Upper lobe of right lung (tissue), 1 donor: Measurements from ENCODE around the gene TMOD4. TPM values are rescaled to one million over a fixed set of nuclear protein-coding genes. Genes with fewer than 3 reads are reported as not detected.

Experiments used
- ATAC-seq: fragments of 200-7000 bp; cut with Tn5 transposase; one replicate; pipeline ENCODE4 v1.9.1; 2020; ENCODE audit warnings: mild to moderate bottlenecking, moderate library complexity
- DNase-seq: peaks from one replicate; pipeline ENCODE4 v3.0.0-alpha.2; 2020
- H3K27ac ChIP-seq: fragments of 200-600 bp; one replicate; pipeline ENCODE4 v1.8.0; 2022
- H3K27me3 ChIP-seq: fragments of 200-600 bp; one replicate; pipeline ENCODE4 v1.8.0; 2022; ENCODE audit warnings: mild to moderate bottlenecking
- H3K36me3 ChIP-seq: fragments of 200-600 bp; one replicate; pipeline ENCODE4 v1.8.0; 2022
- H3K4me1 ChIP-seq: fragments of 200-600 bp; one replicate; pipeline ENCODE4 v1.8.0; 2022
- H3K4me3 ChIP-seq: fragments of 200-600 bp; one replicate; pipeline ENCODE4 v1.8.0; 2022; ENCODE audit warnings: mild to moderate bottlenecking
- H3K9me3 ChIP-seq: fragments of 200-600 bp; one replicate; pipeline ENCODE4 v1.8.0; 2022
- intact Hi-C: fragments of 100-400 bp; cut with DNase I; formaldehyde crosslinking; loops from one replicate; pipeline ENCODE4 v1.11.0; 2022
- total RNA-seq: library from RNA; stranded (reverse); fragmentation: NEBNext Ultra II Directional; extraction: Animal tissue kit (Norgen Biotek cat#: 25700); gene quantifications from one replicate; pipeline ENCODE4 v1.2.1, GENCODE V29; 2021
- TF ChIP-seq, protein P1 (sequence below): fragments of 200-600 bp; IDR thresholded peaks from one replicate; pipeline ENCODE4 v1.8.0; 2022; ENCODE audit warnings: antibody characterized with exemption
- donor health status: DM: no; HTN: yes; CAD: no; lungs with severe emphysema.

TMOD4 gene
- total RNA-seq, 1 donor from 2014 or later: not detected

DNA sequence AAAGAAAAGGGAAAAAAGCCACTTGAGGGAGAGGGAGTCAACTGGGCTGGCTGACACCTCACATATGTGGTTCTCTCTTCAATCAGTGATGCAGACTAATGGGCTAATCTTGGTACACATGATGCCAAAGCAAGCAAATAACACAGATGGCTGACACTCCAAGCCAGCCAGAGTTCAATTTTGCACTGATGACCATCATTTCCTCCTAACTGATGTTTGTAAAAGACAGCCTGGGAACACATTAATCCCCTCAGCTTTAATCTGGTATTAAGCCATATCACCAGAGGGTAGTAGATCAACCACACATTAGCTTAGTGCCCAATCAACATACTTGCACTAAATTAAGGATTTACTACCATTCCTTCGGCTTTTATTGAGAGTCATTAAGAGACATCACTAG, 11.4 kb upstream of the TMOD4 start:
- TF ChIP-seq, protein P1, sequence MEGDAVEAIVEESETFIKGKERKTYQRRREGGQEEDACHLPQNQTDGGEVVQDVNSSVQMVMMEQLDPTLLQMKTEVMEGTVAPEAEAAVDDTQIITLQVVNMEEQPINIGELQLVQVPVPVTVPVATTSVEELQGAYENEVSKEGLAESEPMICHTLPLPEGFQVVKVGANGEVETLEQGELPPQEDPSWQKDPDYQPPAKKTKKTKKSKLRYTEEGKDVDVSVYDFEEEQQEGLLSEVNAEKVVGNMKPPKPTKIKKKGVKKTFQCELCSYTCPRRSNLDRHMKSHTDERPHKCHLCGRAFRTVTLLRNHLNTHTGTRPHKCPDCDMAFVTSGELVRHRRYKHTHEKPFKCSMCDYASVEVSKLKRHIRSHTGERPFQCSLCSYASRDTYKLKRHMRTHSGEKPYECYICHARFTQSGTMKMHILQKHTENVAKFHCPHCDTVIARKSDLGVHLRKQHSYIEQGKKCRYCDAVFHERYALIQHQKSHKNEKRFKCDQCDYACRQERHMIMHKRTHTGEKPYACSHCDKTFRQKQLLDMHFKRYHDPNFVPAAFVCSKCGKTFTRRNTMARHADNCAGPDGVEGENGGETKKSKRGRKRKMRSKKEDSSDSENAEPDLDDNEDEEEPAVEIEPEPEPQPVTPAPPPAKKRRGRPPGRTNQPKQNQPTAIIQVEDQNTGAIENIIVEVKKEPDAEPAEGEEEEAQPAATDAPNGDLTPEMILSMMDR: no peak
- intact Hi-C loops: no loop called here
- no peaks in the 10 kb centered on the region for H3K9me3 ChIP-seq
- peaks cover 17% of the 10 kb centered on the region for H3K4me1 ChIP-seq
- H3K27me3 ChIP-seq: no peaks in the 10 kb centered on the region
- no peak overlapping the region for H3K27ac ChIP-seq
- DNase-seq: no peak
- ATAC-seq: no peak
- no peak overlapping the region for H3K4me3 ChIP-seq
- H3K36me3 ChIP-seq: peaks cover 37% of the 10 kb centered on the region

DNA sequence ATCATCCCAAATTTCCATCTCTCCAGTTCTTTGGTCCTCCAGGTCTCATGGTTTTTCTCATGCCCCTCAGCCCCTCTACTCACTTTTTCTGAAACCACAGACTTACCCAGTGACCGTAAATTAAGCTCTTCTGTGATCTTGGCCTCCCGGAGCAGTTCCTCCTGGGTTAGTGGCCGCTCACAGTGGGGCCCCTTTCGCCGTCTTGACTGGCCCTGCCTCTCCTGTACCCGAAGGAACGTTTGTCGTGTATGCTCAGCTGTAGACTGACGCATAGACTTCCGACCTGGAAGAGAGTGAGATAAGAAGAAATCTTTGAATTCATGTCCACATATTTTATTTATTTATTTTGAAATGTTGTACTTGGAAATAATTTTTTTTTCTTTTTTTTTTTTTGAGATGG, 8.4 kb upstream of the TMOD4 start:
- TF ChIP-seq, protein P1: no peak
- intact Hi-C loops: no loop called here
- Histone ChIP-seq H3K4me3 (no peak overlapping the region), H3K4me1 (peaks cover 10% of the 10 kb centered on the region), H3K27me3 (no peaks in the 10 kb centered on the region), H3K36me3 (peaks cover 67% of the 10 kb centered on the region), H3K27ac (no peak overlapping the region), H3K9me3 (no peaks in the 10 kb centered on the region)
- ATAC-seq (no peak), DNase-seq (no peak)

DNA sequence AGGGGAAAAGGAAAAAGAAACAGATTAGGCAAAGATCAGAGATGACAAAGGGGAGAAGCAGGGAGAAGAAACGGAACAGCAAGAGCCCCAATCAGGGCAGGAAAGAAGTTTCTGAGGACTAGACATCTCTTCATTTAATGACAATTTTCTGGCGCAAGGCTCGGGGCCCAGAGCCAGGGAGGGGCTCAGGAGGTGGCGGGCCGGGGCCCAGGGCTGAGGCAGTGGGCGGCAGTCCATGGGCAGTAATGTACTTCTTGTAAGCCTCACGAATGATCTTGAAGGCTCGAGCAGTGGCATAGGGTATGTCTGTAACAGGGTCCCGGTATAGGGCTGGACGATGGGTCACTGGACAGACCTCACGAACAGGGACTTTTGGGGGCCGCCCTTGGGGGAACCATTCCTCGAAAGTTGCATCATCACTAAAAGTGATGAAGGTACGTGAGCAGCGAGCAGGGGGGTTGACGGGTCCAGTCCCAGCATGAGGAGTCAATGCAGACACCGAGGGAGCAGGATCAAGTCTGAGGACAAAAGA, 799 bp upstream of the TMOD4 start:
- Histone ChIP-seq H3K4me1 (no peaks in the 10 kb centered on the region), H3K27ac (no peak overlapping the region), H3K4me3 (no peak overlapping the region), H3K27me3 (no peaks in the 10 kb centered on the region), H3K36me3 (peaks cover 77% of the 10 kb centered on the region), H3K9me3 (no peaks in the 10 kb centered on the region)
- ATAC-seq: no peak
- DNase-seq: no peak
- TF ChIP-seq, protein P1: no peak
- intact Hi-C loops: no loop called here

DNA sequence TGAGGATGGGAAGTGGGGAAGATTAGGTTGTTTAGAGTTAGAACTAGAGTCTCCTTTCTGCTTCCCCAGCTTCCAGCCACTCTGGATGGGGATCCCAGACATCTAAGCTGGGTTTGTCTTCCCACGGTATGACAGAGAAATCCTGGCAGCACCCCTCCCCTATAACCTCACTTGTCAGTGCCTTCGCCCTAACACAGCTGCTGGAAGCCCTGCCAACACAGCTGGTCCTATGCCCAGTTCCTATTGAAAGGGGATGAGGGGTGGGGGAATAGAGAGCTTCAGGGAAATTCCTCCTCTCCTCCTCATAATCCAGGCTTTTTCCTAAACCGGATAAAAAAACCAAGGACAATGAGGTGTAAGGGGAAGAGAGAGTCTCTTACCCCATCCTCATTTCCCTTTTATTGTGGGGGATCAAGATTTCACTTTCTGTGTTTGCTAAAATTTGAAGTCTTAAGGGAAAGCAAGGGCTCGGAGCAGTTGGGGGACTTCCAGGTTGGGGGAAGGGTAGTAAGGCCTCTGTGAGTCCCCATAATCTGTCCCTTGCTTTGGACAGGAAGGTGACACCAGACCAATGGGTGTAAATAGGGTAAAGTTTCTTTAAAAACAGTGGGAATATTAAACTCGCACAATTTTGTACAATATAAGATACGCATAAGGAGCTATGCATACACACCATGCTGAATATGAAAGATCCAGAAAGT, 590 bp downstream of the TMOD4 start:
- DNase-seq: no peak
- no peak overlapping the region for H3K4me3 ChIP-seq
- TF ChIP-seq, protein P1: no peak
- no peak overlapping the region for H3K27ac ChIP-seq
- no peaks in the 10 kb centered on the region for H3K27me3 ChIP-seq
- ATAC-seq: no peak
- H3K36me3 ChIP-seq: peaks cover 68% of the 10 kb centered on the region
- intact Hi-C loops: no loop called here
- no peaks in the 10 kb centered on the region for H3K4me1 ChIP-seq
- H3K9me3 ChIP-seq: no peaks in the 10 kb centered on the region

DNA sequence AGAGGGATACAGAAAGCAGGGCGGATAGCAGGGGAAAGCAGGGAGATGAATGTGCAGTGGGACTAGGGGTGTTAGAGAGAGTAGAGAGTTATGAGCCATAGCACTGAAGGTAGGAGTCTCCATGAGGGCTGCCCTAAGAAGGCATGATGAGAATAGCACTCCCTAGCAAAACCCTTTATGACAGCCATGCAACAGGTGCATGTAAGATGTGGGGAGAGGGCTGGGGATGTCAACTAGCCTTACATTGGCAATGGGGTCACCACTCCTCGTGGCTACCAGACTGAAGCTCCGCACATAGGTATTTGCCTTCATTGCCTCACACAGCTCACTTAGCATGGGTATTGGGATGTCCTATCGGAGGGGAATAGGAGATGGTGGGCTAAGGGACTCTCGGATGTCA, 4.6 kb downstream of the TMOD4 start:
- Histone ChIP-seq H3K4me1 (peaks cover 11% of the 10 kb centered on the region), H3K9me3 (no peaks in the 10 kb centered on the region), H3K27ac (no peak overlapping the region), H3K36me3 (peaks cover 57% of the 10 kb centered on the region), H3K27me3 (no peaks in the 10 kb centered on the region), H3K4me3 (no peak overlapping the region)
- ATAC-seq (no peak), DNase-seq (no peak)
- TF ChIP-seq, protein P1: no peak
- intact Hi-C loops: no loop called here
